GM21360 (cell line): ENCODE measurements around the gene SPAAR.

Source experiments
- ATAC-seq: cut with Tn5 transposase; IDR thresholded peaks from one replicate; pipeline ENCODE4 v1.9.1; 2021; ENCODE audit warnings: mild to moderate bottlenecking, moderate library complexity; ENCODE audit not compliant: unreplicated experiment

The SPAAR gene

GRCh38 chr9:35945341-35946018, 36.2 kb downstream of the SPAAR start:
- no peak for ATAC-seq

- ATAC-seq = no peak
These were observed 39.2 kb downstream of the SPAAR start for GRCh38 chr9:35948451-35948850.

GRCh38 chr9:35948901-35949318, 39.6 kb downstream of the SPAAR start:
- no peak for ATAC-seq

GRCh38 chr9:35951736-35952135, 42.4 kb downstream of the SPAAR start:
- no peak for ATAC-seq

GRCh38 chr9:35952526-35953191, 43.4 kb downstream of the SPAAR start:
- no peak for ATAC-seq

GRCh38 chr9:35954942-35955546, 45.8 kb downstream of the SPAAR start:
- no peak for ATAC-seq

GRCh38 chr9:35956651-35957050, 47.4 kb downstream of the SPAAR start:
- no peak for ATAC-seq

GRCh38 chr9:35958104-35958837, 49.0 kb downstream of the SPAAR start, which contains the start of gene OR2S2:
OR2S2 (minus strand) TSS chr9:35958154; CDS start chr9:35958098, 56 bp downstream.
- ATAC-seq = no peak

- no peak for ATAC-seq
These were observed 50.9 kb downstream of the SPAAR start for GRCh38 chr9:35960039-35960655.
